Upper lobe of left lung (tissue), 6 donors: ENCODE measurements around the gene PCDHA9. TPM values are rescaled to one million over a fixed set of nuclear protein-coding genes. Genes with fewer than 3 reads are reported as not detected.
A peak's percentile ranks its signal among the peaks of the same experiment; 100 is the strongest.
"Not testable (repeated sequence)": the region's sequence is repeated elsewhere in the genome, so short reads cannot be mapped to it uniquely, and the experiment has no call there.

Experiments used
- ATAC-seq, 2 donors: fragments of 200-7000 bp; cut with Tn5 transposase; one replicate each; pipeline ENCODE4 v1.9.1; 2022; ENCODE audit warnings: mild to moderate bottlenecking in 2 of 2, moderate library complexity in 2 of 2; ENCODE audit not compliant: low FRiP score in 2 of 2
- DNase-seq, 2 donors: peaks; one replicate each; pipeline ENCODE4 v3.0.0-alpha.2; 2019 to 2020
- H3K27ac ChIP-seq, 4 donors: fragments of 200-600 bp; sonication (generic); one replicate each; pipeline ENCODE4 v1.5.1; 2016 to 2019
- H3K27me3 ChIP-seq, 4 donors: fragments of 200-600 bp; sonication (generic); one replicate each; pipeline ENCODE4 v1.5.1; 2017 to 2019
- H3K36me3 ChIP-seq, 4 donors: fragments of 200-600 bp; sonication (generic); one replicate each; pipeline ENCODE4 v1.5.1; 2016 to 2019
- H3K4me1 ChIP-seq, 4 donors: fragments of 200-600 bp; sonication (generic); one replicate each; pipeline ENCODE4 v1.5.1; 2018 to 2019
- H3K4me3 ChIP-seq, 4 donors: fragments of 200-600 bp; sonication (generic); one replicate each; pipeline ENCODE4 v1.5.1; 2017 to 2019; ENCODE audit warnings: mild to moderate bottlenecking in 2 of 4, moderate library complexity in 1 of 4
- H3K9me3 ChIP-seq, 4 donors: fragments of 200-600 bp; sonication (generic); one replicate each; pipeline ENCODE4 v1.5.1; 2018 to 2019
- CTCF ChIP-seq, 6 experiments: fragments of 450-650 bp in 4 of 6; fragments of 200-600 bp in 2 of 6; sonication (generic) in 2 of 6; IDR thresholded peaks; one replicate each; pipeline ENCODE4 v1.5.1; 2016 to 2019; ENCODE audit warnings: antibody characterized with exemption in 6 of 6
- EP300 ChIP-seq, 4 donors: sonication (generic); formaldehyde crosslinking; IDR thresholded peaks; one replicate each; pipeline ENCODE4 v1.5.1; 2017; ENCODE audit warnings: antibody characterized with exemption in 4 of 4, control low read depth in 2 of 4
- POLR2A ChIP-seq, 4 donors: fragments of 450-650 bp; IDR thresholded peaks; one replicate each; pipeline ENCODE4 v1.5.1; 2016 to 2017; ENCODE audit warnings: antibody characterized with exemption in 4 of 4, mild to moderate bottlenecking in 2 of 4
- POLR2AphosphoS5 ChIP-seq, 2 donors: sonication (generic); formaldehyde crosslinking; IDR thresholded peaks; one replicate each; pipeline ENCODE4 v1.5.1; 2017; ENCODE audit warnings: antibody characterized with exemption in 2 of 2
- WGBS, 2 donors: methylation state at CpG; one replicate each; pipeline ENCODE4 v1.1.5; 2017 to 2018; 5-methylcytosine and 5-hydroxymethylcytosine counted together
- total RNA-seq, 6 donors: library from RNA; depleted of rRNA in 4 of 6; stranded (reverse); fragments of >200 nt in 4 of 6; gene quantifications; one replicate each; pipeline versions ENCODE4 v1.1.0 to v1.2.1, GENCODE V29; 2016 to 2021
- donor health status: DM: no; HTN: no; CAD: no; lungs with moderate emphysema.
- donor health status: DM: no; HTN: yes; CAD: no; lungs with severe emphysema.

Gene PCDHA9
- total RNA-seq, 6 donors from 2014 or later, result 0.11 to 1.2 (median 0.28) TPM

- no peak for ATAC-seq
- peak in 1 of 2 donors; percentile 84 for DNase-seq
- TF ChIP-seq POLR2A (IDR thresholded peaks at IDR 0.05) (no peak), POLR2AphosphoS5 (IDR thresholded peaks at IDR 0.05) (no peak), CTCF (IDR thresholded peaks at IDR 0.05) (no peak), EP300 (IDR thresholded peaks at IDR 0.05) (no peak)
- H3K9me3 ChIP-seq, result peaks cover 0 to 40% (median 28%) of the 10 kb centered on the region in 4 donors
- no peaks in the 10 kb centered on the region for H3K4me1 ChIP-seq
- H3K27ac ChIP-seq, result no peak overlapping the region
- H3K4me3 ChIP-seq, result no peak overlapping the region
- H3K36me3 ChIP-seq, result no peaks in the 10 kb centered on the region
- 48 to 64% methylated on average over 37 to 57 of the region's 114 CpGs for WGBS, 2 donors
- no peaks in the 10 kb centered on the region for H3K27me3 ChIP-seq
These were observed 22.3 kb downstream of the PCDHA9 start for GRCh38 chr5:140870221-140871201.

- 24% methylated on average over 30 to 47 of the region's 47 CpGs for WGBS, 2 donors
- ATAC-seq, result peak in 1 of 2 donors; percentile 53
- TF ChIP-seq POLR2A (IDR thresholded peaks at IDR 0.05), result no peak
- TF ChIP-seq EP300 (IDR thresholded peaks at IDR 0.05), result no peak
- TF ChIP-seq CTCF (IDR thresholded peaks at IDR 0.05), result peak in 2 of 6 experiments; percentile 12 to 14
- no peak for TF ChIP-seq POLR2AphosphoS5 (IDR thresholded peaks at IDR 0.05)
These were observed 27.2 kb downstream of the PCDHA9 start, which contains the start of gene PCDHA12 for GRCh38 chr5:140875085-140876065. PCDHA12 (plus strand) TSS chr5:140875308; CDS start chr5:140875473, 165 bp downstream.

GRCh38 chr5:140876541-140877261 lies 28.5 kb downstream of the PCDHA9 start:
- WGBS, 2 donors, result 53 to 60% methylated on average over 40 to 79 of the region's 80 CpGs
- peak in 1 of 2 donors; percentile 85 for DNase-seq
- not testable (repeated sequence) for H3K4me1 ChIP-seq, H3K4me3 ChIP-seq, ATAC-seq, H3K27ac ChIP-seq, H3K27me3 ChIP-seq, H3K36me3 ChIP-seq
- H3K9me3 ChIP-seq, result peaks cover 0 to 23% (median 21%) of the 10 kb centered on the region in 4 donors

More at GRCh38 chr5:140875085-140876065, 27.2 kb downstream of the PCDHA9 start, which contains the start of gene PCDHA12:
- Histone ChIP-seq H3K4me3 (peak within 1 kb of the TSS in 3 of 4 donors; percentile 18 to 31 (median 30)), H3K27me3 (no peaks in the 10 kb centered on the region), H3K27ac (peak within 1 kb of the TSS in 2 of 4 donors; percentile 16 to 41), H3K4me1 (no peaks in the 10 kb centered on the region), H3K36me3 (no peaks in the 10 kb centered on the region), H3K9me3 (peaks cover 0 to 33% (median 29%) of the 10 kb centered on the region in 4 donors)
- DNase-seq, result peak; percentile 22 to 46

GRCh38 chr5:140877262-140877581 lies 29.0 kb downstream of the PCDHA9 start:
- Histone ChIP-seq H3K9me3 (peaks cover 0 to 27% (median 21%) of the 10 kb centered on the region in 4 donors), H3K36me3 (no peaks in the 10 kb centered on the region), H3K27ac (no peak overlapping the region), H3K4me3 (no peak overlapping the region), H3K4me1 (no peaks in the 10 kb centered on the region), H3K27me3 (no peaks in the 10 kb centered on the region)
- ATAC-seq (no peak), DNase-seq (no peak)
- 61% methylated on average over 24 of the region's 37 CpGs; no CpG with 5 or more reads in 1 of the 2 donors for WGBS, 2 donors
- no peak for TF ChIP-seq POLR2AphosphoS5 (IDR thresholded peaks at IDR 0.05)
- TF ChIP-seq CTCF (IDR thresholded peaks at IDR 0.05), result no peak
- no peak for TF ChIP-seq POLR2A (IDR thresholded peaks at IDR 0.05)
- no peak for TF ChIP-seq EP300 (IDR thresholded peaks at IDR 0.05)
